Endodermal cell (in vitro differentiated cells): Measurements from ENCODE around the gene CCDC158. TPM values are rescaled to one million over a fixed set of nuclear protein-coding genes. Genes with fewer than 3 reads are reported as not detected.

Source experiments
- DNase-seq: peaks from one replicate; pipeline ENCODE4 v3.0.0-alpha.2; 2017
- H3K27ac ChIP-seq: 2 replicates; pipeline ENCODE4 v1.5.1; 2013; ENCODE audit warnings: mild to moderate bottlenecking, low read depth, low read length, moderate library complexity
- H3K27me3 ChIP-seq: 2 replicates; pipeline ENCODE4 v1.6.1; 2013; ENCODE audit warnings: mild to moderate bottlenecking, low read length, moderate library complexity; ENCODE audit not compliant: insufficient read depth, control insufficient read depth, poor library complexity, severe bottlenecking
- H3K36me3 ChIP-seq: 2 replicates; pipeline ENCODE4 v1.7.0; 2013; ENCODE audit warnings: mild to moderate bottlenecking, low read length, moderate library complexity; ENCODE audit not compliant: control insufficient read depth, insufficient read depth
- H3K4me1 ChIP-seq: one replicate; pipeline ENCODE4 v1.7.0; 2013; ENCODE audit warnings: low read length; ENCODE audit not compliant: control insufficient read depth, insufficient read depth
- H3K4me3 ChIP-seq: 2 replicates; pipeline ENCODE4 v1.5.1; 2013; ENCODE audit warnings: mild to moderate bottlenecking, low read length, moderate library complexity
- H3K9ac ChIP-seq: 2 replicates; pipeline ENCODE4 v1.6.1; 2013; ENCODE audit warnings: mild to moderate bottlenecking, low read length, moderate library complexity; ENCODE audit not compliant: poor library complexity, severe bottlenecking; ENCODE audit errors: extremely low read depth
- H3K9me3 ChIP-seq: 2 replicates; pipeline ENCODE4 v1.6.1; 2013; ENCODE audit warnings: mild to moderate bottlenecking, low read length, moderate library complexity; ENCODE audit not compliant: control insufficient read depth
- H3K27ac Mint-ChIP-seq: 2 replicates; pipeline ENCODE4 v1.8.0; 2020; ENCODE audit warnings: mixed read lengths
- H3K27me3 Mint-ChIP-seq: 2 replicates; pipeline ENCODE4 v1.8.0; 2021; ENCODE audit warnings: mild to moderate bottlenecking, mixed read lengths; ENCODE audit not compliant: insufficient read depth
- H3K36me3 Mint-ChIP-seq: 2 replicates; pipeline ENCODE4 v1.8.0; 2020; ENCODE audit warnings: low read depth, mixed read lengths
- H3K4me1 Mint-ChIP-seq: 2 replicates; pipeline ENCODE4 v1.8.0; 2020; ENCODE audit warnings: mixed read lengths
- H3K4me3 Mint-ChIP-seq: 2 replicates; pipeline ENCODE4 v1.8.0; 2020; ENCODE audit warnings: mild to moderate bottlenecking, moderate library complexity, mixed read lengths
- H3K9me3 Mint-ChIP-seq: 2 replicates; pipeline ENCODE4 v1.8.0; 2020; ENCODE audit warnings: mild to moderate bottlenecking, mixed read lengths
- WGBS, 2 experiments: methylation state at CpG; one replicate each; pipeline versions ENCODE4 v1.1.5 to v1.1.7; 2013; ENCODE audit warnings: missing lambda C conversion rate in 2 of 2, mixed read lengths in 1 of 2; ENCODE audit not compliant: insufficient coverage in 1 of 2, insufficient read length in 1 of 2; 5-methylcytosine and 5-hydroxymethylcytosine counted together
- total RNA-seq, 2 donors: library from RNA; stranded (reverse); fragmentation: NEBNext Ultra II Directional in 1 of 2; extraction: Animal tissue kit (Norgen Biotek cat#: 25700) in 1 of 2; gene quantifications; 2 replicates in 1 of 2; 3 replicates in 1 of 2; pipeline ENCODE4 v1.2.1, GENCODE V29; 2021
- TF ChIP-seq, protein P1 (sequence below): fragments of 200-600 bp; sonication (generic); conservative IDR thresholded peaks from 2 replicates; pipeline ENCODE4 v1.5.0; 2021; ENCODE audit warnings: antibody characterized with exemption, mild to moderate bottlenecking

The CCDC158 gene
- total RNA-seq, 2 donors from 2014 or later = not detected

DNA sequence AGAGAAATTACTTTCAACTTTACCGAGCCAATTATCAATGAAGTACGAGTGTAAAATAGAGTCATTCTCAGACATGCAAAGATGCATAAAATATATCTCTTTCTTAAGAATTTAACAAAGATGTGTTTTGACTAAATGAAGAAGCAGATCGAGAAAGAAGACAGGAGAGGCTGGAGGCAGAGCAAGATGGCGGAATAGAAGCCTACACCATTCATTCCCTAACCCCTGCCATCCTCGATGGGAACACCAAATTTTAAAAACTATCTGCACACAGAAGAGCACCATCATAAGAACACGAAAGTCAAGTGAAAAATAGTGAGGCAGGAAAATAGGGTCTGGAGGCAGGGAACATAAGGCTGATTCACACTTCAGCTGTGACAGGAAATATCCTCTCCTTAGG is 35.0 kb downstream of the CCDC158 start:
- TF ChIP-seq, protein P1, sequence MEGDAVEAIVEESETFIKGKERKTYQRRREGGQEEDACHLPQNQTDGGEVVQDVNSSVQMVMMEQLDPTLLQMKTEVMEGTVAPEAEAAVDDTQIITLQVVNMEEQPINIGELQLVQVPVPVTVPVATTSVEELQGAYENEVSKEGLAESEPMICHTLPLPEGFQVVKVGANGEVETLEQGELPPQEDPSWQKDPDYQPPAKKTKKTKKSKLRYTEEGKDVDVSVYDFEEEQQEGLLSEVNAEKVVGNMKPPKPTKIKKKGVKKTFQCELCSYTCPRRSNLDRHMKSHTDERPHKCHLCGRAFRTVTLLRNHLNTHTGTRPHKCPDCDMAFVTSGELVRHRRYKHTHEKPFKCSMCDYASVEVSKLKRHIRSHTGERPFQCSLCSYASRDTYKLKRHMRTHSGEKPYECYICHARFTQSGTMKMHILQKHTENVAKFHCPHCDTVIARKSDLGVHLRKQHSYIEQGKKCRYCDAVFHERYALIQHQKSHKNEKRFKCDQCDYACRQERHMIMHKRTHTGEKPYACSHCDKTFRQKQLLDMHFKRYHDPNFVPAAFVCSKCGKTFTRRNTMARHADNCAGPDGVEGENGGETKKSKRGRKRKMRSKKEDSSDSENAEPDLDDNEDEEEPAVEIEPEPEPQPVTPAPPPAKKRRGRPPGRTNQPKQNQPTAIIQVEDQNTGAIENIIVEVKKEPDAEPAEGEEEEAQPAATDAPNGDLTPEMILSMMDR = no peak

DNA sequence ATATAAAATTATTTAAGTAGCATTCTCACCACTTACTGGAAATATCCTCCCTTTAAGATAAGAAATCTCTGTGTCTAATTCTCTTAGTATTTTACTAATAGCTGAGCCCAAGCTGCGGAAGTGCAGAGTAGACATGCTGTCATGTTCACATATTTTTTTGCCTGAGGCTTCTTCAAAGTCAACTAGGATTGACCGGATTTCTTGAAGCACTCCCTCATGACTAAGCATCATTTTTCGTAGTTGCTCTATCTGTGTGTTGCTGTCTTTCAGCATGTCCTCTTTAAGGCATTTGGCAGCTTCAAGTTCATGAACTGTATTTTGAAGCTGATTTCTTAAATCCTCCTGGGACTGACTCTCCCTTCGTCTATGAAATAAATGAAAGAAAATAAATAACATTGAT is 36.9 kb downstream of the CCDC158 start:
- Histone ChIP-seq H3K36me3 (no peaks in the 10 kb centered on the region), H3K9ac (no peak overlapping the region), H3K27me3 (no peaks in the 10 kb centered on the region), H3K27ac (no peak overlapping the region), H3K4me3 (no peak overlapping the region), H3K4me1 (no peaks in the 10 kb centered on the region), H3K9me3 (no peaks in the 10 kb centered on the region)
- Mint-ChIP-seq H3K9me3 (peaks cover 20% of the 10 kb centered on the region), H3K27me3 (no peaks in the 10 kb centered on the region), H3K27ac (no peak overlapping the region), H3K36me3 (no peaks in the 10 kb centered on the region), H3K4me1 (no peaks in the 10 kb centered on the region), H3K4me3 (no peak overlapping the region)
- TF ChIP-seq, protein P1 = no peak
- no peak for DNase-seq
- whole genome bisulfite sequencing, 2 experiments = 87 to 93% methylated on average over 3 of the region's 4 CpGs

More for the DNA sequence above, 35.0 kb downstream of the CCDC158 start:
- Histone ChIP-seq H3K9me3 (no peaks in the 10 kb centered on the region), H3K27ac (no peak overlapping the region), H3K4me1 (no peaks in the 10 kb centered on the region), H3K4me3 (no peak overlapping the region), H3K27me3 (no peaks in the 10 kb centered on the region), H3K9ac (no peak overlapping the region), H3K36me3 (no peaks in the 10 kb centered on the region)
- Mint-ChIP-seq H3K4me3 (no peak overlapping the region), H3K27ac (no peak overlapping the region), H3K36me3 (no peaks in the 10 kb centered on the region), H3K27me3 (no peaks in the 10 kb centered on the region), H3K4me1 (no peaks in the 10 kb centered on the region), H3K9me3 (peaks cover 9% of the 10 kb centered on the region)
- no peak for DNase-seq
- WGBS, 2 experiments = 94% methylated on average over 6 of the region's 6 CpGs; no CpG with 5 or more reads in 1 of the 2 experiments

DNA sequence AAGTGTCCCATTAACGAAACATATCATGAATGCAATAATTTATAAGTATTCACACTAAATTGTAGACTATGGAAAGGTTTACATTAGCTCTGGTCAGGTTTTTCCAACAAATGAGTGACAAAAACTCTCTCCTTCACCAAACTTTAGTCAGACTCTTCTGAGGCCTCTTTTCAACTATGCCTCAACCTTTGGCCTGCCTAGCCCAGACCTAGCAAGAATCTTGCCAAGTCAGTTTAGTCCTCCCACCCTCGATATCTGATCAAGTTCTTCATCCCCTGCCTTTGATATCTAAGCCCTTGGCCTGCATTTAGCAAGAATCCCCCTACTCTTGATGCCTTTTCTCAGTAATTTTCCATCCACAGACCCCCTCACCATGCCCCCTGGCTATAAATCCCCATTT is 37.9 kb downstream of the CCDC158 start:
- peaks cover under 1% of the 10 kb centered on the region for H3K4me1 Mint-ChIP-seq
- TF ChIP-seq, protein P1 = no peak
- H3K27ac Mint-ChIP-seq = peak overlapping the region; percentile 42
- H3K27me3 Mint-ChIP-seq = no peaks in the 10 kb centered on the region
- no peak for DNase-seq
- H3K4me3 Mint-ChIP-seq = no peak overlapping the region
- no peak overlapping the region for H3K4me3 ChIP-seq
- H3K9me3 ChIP-seq = no peaks in the 10 kb centered on the region
- H3K9me3 Mint-ChIP-seq = peaks cover 20% of the 10 kb centered on the region
- no peak overlapping the region for H3K27ac ChIP-seq
- H3K36me3 Mint-ChIP-seq = no peaks in the 10 kb centered on the region
- no peaks in the 10 kb centered on the region for H3K4me1 ChIP-seq
- H3K36me3 ChIP-seq = no peaks in the 10 kb centered on the region
- H3K9ac ChIP-seq = no peak overlapping the region
- WGBS, 2 experiments = 80 to 95% methylated on average over 1 of the region's 2 CpGs
- no peaks in the 10 kb centered on the region for H3K27me3 ChIP-seq
